K562 (cell line): Measurements from ENCODE around the gene NEMP2. TPM values are rescaled to one million over a fixed set of nuclear protein-coding genes. Genes with fewer than 3 reads are reported as not detected.

Source experiments
- DDX20 ChIP-seq: fragments of 450-650 bp; IDR thresholded peaks from 2 replicates; pipeline ENCODE4 v1.6.1; 2016; ENCODE audit warnings: missing genetic modification characterization, low read depth, mild to moderate bottlenecking, missing compliant biosample characterization, moderate library complexity
- HMG20B ChIP-seq: fragments of 250-450 bp; sonication (Bioruptor Pico); IDR thresholded peaks from 2 replicates; pipeline ENCODE4 v1.5.0; 2021; ENCODE audit warnings: mild to moderate bottlenecking
- MIER1 ChIP-seq: fragments of 450-650 bp; IDR thresholded peaks from 2 replicates; pipeline ENCODE4 v1.6.1; 2016; ENCODE audit warnings: antibody characterized with exemption, mild to moderate bottlenecking, low read depth
- POLR2AphosphoS2 ChIP-seq: IDR thresholded peaks from 2 replicates; pipeline ENCODE4 v1.6.1; 2012; ENCODE audit warnings: low read length, improper control_type of control experiment
- POLR2G ChIP-seq: fragments of 200-400 bp; formaldehyde crosslinking; IDR thresholded peaks from 2 replicates; pipeline ENCODE4 v1.6.1; 2017; ENCODE audit warnings: low read depth, mild to moderate bottlenecking, antibody characterized with exemption, low read length, moderate library complexity
- TAF7 ChIP-seq: fragments of 450-650 bp; IDR thresholded peaks from 2 replicates; pipeline ENCODE4 v1.6.1; 2016; ENCODE audit warnings: missing genetic modification characterization, missing compliant biosample characterization
- TAF9B ChIP-seq: fragments of 450-650 bp; IDR thresholded peaks from 2 replicates; pipeline ENCODE4 v1.6.1; 2018; ENCODE audit warnings: mild to moderate bottlenecking; ENCODE audit not compliant: partially characterized antibody
- polyA plus RNA-seq, 8 experiments: library from polyadenylated mRNA; depleted of rRNA in 4 of 8; stranded (reverse) in 5 of 8; unstranded in 3 of 8; fragments of >200 nt; fragmentation: Nextera tagmentation in 2 of 8; fragmentation: Illumina TruSeq in 1 of 8; extraction: Ambion mirVana in 2 of 8; extraction: Trizol in 1 of 8; gene quantifications; 2 replicates each; pipeline versions ENCODE4 v1.2.1 to v1.2.3, GENCODE V29; 2011 to 2014; ENCODE audit warnings: inconsistent platforms in 1 of 8, missing spikeins in 1 of 8
- total RNA-seq, 7 experiments: library from RNA; depleted of rRNA in 6 of 7; stranded (reverse); fragments of >200 nt in 6 of 7; fragmentation: Illumina TruSeq in 2 of 7; extraction: Trizol in 2 of 7; gene quantifications; 2 replicates each; pipeline versions ENCODE4 v1.2.1 to v1.2.3, GENCODE V29; 2011 to 2021; ENCODE audit warnings: low replicate concordance in 1 of 7
- TF ChIP-seq, protein P1 (sequence below): fragments of 450-650 bp; formaldehyde crosslinking; IDR thresholded peaks from 2 replicates; pipeline ENCODE4 v1.4.0; 2022; ENCODE audit warnings: mild to moderate bottlenecking, moderate library complexity
- TF ChIP-seq, protein P2 (sequence below): fragments of 450-650 bp; IDR thresholded peaks from 2 replicates; pipeline ENCODE4 v1.6.1; 2016
- TF ChIP-seq, protein P3 (sequence below): fragments of 450-650 bp; IDR thresholded peaks from 2 replicates; pipeline ENCODE4 v1.6.1; 2018; ENCODE audit warnings: mild to moderate bottlenecking, low read depth; ENCODE audit not compliant: partially characterized antibody
- TF ChIP-seq, protein P4 (sequence below): sonication (generic); formaldehyde crosslinking; IDR thresholded peaks from 2 replicates; pipeline ENCODE4 v1.8.1; 2022; ENCODE audit warnings: missing genetic modification reagents
- TF ChIP-seq, protein P5 (sequence below), 2 experiments: fragments of 450-650 bp; IDR thresholded peaks; 2 replicates each; pipeline ENCODE4 v1.6.1; 2018; ENCODE audit warnings: mild to moderate bottlenecking in 2 of 2, low read depth in 1 of 2; ENCODE audit not compliant: partially characterized antibody in 2 of 2
- TF ChIP-seq, protein P6 (sequence below): sonication (generic); formaldehyde crosslinking; IDR thresholded peaks from 2 replicates; pipeline ENCODE4 v1.8.1; 2023; ENCODE audit warnings: mild to moderate bottlenecking, missing genetic modification reagents

NEMP2 gene
- total and polyA plus RNA-seq, 9 of the 15 experiments (the other 6 are each of a cell fraction or from before 2014, with no cell fraction given), result 0.32 to 3.0 (median 1.7) TPM

DNA sequence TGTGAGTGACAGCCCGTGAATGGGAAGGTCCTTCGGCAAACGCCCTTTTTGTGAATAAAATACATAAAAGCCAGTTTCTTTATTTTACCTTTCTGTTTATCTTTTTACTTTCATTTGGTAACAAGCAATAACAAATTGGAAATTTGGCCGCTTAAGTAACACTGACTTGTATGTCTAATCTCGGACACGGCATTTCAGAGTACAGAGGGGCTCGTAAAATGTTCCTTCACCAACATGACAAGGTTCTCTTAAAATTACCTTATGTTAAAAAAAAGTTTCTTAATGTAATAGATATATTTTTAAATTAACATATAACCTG lies 558 bp upstream of the NEMP2 start (continued):
- TF ChIP-seq POLR2G (no peak), TAF7 (tag) (no peak), TAF9B (no peak), HMG20B (CRISPR knock-in tag) (no peak), POLR2AphosphoS2 (no peak), MIER1 (no peak), DDX20 (tag) (no peak)
- TF ChIP-seq, protein P1, sequence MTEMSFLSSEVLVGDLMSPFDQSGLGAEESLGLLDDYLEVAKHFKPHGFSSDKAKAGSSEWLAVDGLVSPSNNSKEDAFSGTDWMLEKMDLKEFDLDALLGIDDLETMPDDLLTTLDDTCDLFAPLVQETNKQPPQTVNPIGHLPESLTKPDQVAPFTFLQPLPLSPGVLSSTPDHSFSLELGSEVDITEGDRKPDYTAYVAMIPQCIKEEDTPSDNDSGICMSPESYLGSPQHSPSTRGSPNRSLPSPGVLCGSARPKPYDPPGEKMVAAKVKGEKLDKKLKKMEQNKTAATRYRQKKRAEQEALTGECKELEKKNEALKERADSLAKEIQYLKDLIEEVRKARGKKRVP (CRISPR knock-in tag), result no peak
- TF ChIP-seq, protein P2, sequence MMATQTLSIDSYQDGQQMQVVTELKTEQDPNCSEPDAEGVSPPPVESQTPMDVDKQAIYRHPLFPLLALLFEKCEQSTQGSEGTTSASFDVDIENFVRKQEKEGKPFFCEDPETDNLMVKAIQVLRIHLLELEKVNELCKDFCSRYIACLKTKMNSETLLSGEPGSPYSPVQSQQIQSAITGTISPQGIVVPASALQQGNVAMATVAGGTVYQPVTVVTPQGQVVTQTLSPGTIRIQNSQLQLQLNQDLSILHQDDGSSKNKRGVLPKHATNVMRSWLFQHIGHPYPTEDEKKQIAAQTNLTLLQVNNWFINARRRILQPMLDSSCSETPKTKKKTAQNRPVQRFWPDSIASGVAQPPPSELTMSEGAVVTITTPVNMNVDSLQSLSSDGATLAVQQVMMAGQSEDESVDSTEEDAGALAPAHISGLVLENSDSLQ, result peak; percentile 95
- TF ChIP-seq, protein P3, sequence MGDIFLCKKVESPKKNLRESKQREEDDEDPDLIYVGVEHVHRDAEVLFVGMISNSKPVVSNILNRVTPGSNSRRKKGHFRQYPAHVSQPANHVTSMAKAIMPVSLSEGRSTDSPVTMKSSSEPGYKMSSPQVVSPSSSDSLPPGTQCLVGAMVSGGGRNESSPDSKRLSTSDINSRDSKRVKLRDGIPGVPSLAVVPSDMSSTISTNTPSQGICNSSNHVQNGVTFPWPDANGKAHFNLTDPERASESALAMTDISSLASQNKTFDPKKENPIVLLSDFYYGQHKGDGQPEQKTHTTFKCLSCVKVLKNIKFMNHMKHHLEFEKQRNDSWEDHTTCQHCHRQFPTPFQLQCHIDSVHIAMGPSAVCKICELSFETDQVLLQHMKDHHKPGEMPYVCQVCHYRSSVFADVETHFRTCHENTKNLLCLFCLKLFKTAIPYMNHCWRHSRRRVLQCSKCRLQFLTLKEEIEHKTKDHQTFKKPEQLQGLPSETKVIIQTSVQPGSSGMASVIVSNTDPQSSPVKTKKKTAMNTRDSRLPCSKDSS, result no peak
- TF ChIP-seq, protein P4, sequence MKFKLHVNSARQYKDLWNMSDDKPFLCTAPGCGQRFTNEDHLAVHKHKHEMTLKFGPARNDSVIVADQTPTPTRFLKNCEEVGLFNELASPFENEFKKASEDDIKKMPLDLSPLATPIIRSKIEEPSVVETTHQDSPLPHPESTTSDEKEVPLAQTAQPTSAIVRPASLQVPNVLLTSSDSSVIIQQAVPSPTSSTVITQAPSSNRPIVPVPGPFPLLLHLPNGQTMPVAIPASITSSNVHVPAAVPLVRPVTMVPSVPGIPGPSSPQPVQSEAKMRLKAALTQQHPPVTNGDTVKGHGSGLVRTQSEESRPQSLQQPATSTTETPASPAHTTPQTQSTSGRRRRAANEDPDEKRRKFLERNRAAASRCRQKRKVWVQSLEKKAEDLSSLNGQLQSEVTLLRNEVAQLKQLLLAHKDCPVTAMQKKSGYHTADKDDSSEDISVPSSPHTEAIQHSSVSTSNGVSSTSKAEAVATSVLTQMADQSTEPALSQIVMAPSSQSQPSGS, result no peak
- TF ChIP-seq, protein P5, sequence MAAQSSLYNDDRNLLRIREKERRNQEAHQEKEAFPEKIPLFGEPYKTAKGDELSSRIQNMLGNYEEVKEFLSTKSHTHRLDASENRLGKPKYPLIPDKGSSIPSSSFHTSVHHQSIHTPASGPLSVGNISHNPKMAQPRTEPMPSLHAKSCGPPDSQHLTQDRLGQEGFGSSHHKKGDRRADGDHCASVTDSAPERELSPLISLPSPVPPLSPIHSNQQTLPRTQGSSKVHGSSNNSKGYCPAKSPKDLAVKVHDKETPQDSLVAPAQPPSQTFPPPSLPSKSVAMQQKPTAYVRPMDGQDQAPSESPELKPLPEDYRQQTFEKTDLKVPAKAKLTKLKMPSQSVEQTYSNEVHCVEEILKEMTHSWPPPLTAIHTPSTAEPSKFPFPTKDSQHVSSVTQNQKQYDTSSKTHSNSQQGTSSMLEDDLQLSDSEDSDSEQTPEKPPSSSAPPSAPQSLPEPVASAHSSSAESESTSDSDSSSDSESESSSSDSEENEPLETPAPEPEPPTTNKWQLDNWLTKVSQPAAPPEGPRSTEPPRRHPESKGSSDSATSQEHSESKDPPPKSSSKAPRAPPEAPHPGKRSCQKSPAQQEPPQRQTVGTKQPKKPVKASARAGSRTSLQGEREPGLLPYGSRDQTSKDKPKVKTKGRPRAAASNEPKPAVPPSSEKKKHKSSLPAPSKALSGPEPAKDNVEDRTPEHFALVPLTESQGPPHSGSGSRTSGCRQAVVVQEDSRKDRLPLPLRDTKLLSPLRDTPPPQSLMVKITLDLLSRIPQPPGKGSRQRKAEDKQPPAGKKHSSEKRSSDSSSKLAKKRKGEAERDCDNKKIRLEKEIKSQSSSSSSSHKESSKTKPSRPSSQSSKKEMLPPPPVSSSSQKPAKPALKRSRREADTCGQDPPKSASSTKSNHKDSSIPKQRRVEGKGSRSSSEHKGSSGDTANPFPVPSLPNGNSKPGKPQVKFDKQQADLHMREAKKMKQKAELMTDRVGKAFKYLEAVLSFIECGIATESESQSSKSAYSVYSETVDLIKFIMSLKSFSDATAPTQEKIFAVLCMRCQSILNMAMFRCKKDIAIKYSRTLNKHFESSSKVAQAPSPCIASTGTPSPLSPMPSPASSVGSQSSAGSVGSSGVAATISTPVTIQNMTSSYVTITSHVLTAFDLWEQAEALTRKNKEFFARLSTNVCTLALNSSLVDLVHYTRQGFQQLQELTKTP (IDR thresholded peaks at IDR 0.05; ENCODE audit: low read depth in 1 of 2, partially characterized antibody in 2 of 2), result no peak
- TF ChIP-seq, protein P6, sequence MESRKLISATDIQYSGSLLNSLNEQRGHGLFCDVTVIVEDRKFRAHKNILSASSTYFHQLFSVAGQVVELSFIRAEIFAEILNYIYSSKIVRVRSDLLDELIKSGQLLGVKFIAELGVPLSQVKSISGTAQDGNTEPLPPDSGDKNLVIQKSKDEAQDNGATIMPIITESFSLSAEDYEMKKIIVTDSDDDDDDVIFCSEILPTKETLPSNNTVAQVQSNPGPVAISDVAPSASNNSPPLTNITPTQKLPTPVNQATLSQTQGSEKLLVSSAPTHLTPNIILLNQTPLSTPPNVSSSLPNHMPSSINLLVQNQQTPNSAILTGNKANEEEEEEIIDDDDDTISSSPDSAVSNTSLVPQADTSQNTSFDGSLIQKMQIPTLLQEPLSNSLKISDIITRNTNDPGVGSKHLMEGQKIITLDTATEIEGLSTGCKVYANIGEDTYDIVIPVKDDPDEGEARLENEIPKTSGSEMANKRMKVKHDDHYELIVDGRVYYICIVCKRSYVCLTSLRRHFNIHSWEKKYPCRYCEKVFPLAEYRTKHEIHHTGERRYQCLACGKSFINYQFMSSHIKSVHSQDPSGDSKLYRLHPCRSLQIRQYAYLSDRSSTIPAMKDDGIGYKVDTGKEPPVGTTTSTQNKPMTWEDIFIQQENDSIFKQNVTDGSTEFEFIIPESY (CRISPR knock-in tag), result no peak
